Brain microvascular endothelial cell (primary cell): Measurements from ENCODE around the gene DOP1A.

ENCODE experiments used
- DNase-seq: peaks from one replicate; pipeline ENCODE4 v3.0.0-alpha.2; 2020
- H3K27ac ChIP-seq: fragments of 250-450 bp; sonication (Bioruptor Pico); 2 replicates; pipeline ENCODE4 v1.5.1; 2020; ENCODE audit warnings: mild to moderate bottlenecking, moderate library complexity
- H3K27me3 ChIP-seq: fragments of 250-450 bp; sonication (Bioruptor Pico); replicated peaks from 2 replicates; pipeline ENCODE4 v1.5.1; 2020; ENCODE audit warnings: mild to moderate bottlenecking
- H3K36me3 ChIP-seq: fragments of 250-450 bp; sonication (Bioruptor Pico); replicated peaks from 2 replicates; pipeline ENCODE4 v1.5.1; 2020; ENCODE audit warnings: mild to moderate bottlenecking
- H3K4me3 ChIP-seq: 2 replicates; pipeline ENCODE4 v1.5.1; 2011; ENCODE audit warnings: low read depth, mild to moderate bottlenecking, control low read depth, low read length, moderate library complexity
- in situ Hi-C: cut with HindIII; loops from 2 replicates; pipeline ENCODE4 v1.10.0; 2017; ENCODE audit warnings: low sequenced_read_pairs, low pct_ligation_motif_present
- TF ChIP-seq, protein P1 (sequence below): IDR thresholded peaks from 2 replicates; pipeline ENCODE4 v1.5.1; 2011; ENCODE audit warnings: low read depth, mild to moderate bottlenecking, moderate library complexity, low read length, control low read depth, inconsistent platforms; ENCODE audit errors: missing control alignments

Gene DOP1A

GRCh38 chr6:83153883-83154521 is 86.5 kb downstream of the DOP1A start:
- Histone ChIP-seq H3K36me3 (peaks cover 4% of the 10 kb centered on the region), H3K4me3 (no peak overlapping the region), H3K27ac (no peak overlapping the region), H3K27me3 (no peaks in the 10 kb centered on the region)
- TF ChIP-seq, protein P1, sequence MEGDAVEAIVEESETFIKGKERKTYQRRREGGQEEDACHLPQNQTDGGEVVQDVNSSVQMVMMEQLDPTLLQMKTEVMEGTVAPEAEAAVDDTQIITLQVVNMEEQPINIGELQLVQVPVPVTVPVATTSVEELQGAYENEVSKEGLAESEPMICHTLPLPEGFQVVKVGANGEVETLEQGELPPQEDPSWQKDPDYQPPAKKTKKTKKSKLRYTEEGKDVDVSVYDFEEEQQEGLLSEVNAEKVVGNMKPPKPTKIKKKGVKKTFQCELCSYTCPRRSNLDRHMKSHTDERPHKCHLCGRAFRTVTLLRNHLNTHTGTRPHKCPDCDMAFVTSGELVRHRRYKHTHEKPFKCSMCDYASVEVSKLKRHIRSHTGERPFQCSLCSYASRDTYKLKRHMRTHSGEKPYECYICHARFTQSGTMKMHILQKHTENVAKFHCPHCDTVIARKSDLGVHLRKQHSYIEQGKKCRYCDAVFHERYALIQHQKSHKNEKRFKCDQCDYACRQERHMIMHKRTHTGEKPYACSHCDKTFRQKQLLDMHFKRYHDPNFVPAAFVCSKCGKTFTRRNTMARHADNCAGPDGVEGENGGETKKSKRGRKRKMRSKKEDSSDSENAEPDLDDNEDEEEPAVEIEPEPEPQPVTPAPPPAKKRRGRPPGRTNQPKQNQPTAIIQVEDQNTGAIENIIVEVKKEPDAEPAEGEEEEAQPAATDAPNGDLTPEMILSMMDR: no peak
- DNase-seq: no peak
- in situ Hi-C loops: no loop called here

DNA sequence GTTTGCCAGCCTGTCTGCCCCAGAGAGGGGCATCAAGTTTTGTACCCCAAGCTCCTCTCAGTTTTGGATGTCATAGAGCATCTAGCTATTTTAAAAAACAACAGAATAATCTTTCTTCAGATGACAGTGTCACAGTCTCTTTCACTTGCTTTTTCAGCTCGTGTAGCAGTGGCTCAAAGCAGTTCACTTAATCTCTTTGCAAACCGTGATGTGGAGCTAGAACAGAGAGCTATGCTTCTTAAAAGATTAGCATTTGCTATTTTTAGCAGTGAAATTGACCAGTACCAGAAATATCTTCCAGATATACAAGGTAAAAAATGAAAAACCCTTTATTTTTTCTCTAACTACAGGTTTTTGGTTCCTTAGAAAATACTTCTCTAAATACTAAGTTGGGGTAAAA is 88.3 kb downstream of the DOP1A start:
- no peak for DNase-seq
- Histone ChIP-seq H3K4me3 (no peak overlapping the region), H3K27me3 (no peaks in the 10 kb centered on the region), H3K27ac (no peak overlapping the region), H3K36me3 (peaks cover 4% of the 10 kb centered on the region)
- in situ Hi-C loops: no loop called here
- TF ChIP-seq, protein P1: no peak

- TF ChIP-seq, protein P1: no peak
- Histone ChIP-seq H3K27me3 (no peaks in the 10 kb centered on the region), H3K36me3 (peaks cover 2% of the 10 kb centered on the region), H3K4me3 (no peak overlapping the region), H3K27ac (no peak overlapping the region)
- DNase-seq: no peak
- in situ Hi-C loops: no loop called here
Observed at GRCh38 chr6:83160167-83160566, 92.7 kb downstream of the DOP1A start.

- in situ Hi-C loops: no loop called here
- Histone ChIP-seq H3K27ac (no peak overlapping the region), H3K4me3 (no peak overlapping the region), H3K36me3 (peaks cover 71% of the 10 kb centered on the region), H3K27me3 (no peaks in the 10 kb centered on the region)
- no peak for DNase-seq
- TF ChIP-seq, protein P1: no peak
Observed at GRCh38 chr6:83167726-83168278, 100.3 kb downstream of the DOP1A start.

DNA sequence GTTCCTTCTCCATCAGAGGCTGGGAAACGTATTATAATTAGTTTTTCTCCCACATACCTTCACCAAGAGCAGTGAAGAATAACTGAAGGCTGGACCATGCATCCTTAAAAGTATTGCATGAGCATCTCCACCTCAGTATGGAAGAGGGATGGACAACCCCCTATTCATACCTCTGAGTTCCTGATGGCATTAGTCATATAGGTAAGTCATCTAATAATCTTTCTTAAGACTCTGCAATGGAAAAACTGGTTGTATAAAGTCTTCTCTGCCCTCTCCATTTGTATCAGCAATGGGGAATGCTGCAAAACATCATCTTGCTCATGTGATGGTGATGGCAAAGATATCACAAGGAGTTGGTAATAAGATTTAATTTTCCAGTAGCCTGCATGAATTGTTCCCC is 101.1 kb downstream of the DOP1A start:
- H3K27me3 ChIP-seq: no peaks in the 10 kb centered on the region
- DNase-seq: no peak
- in situ Hi-C loops: no loop called here
- no peak overlapping the region for H3K4me3 ChIP-seq
- no peak overlapping the region for H3K27ac ChIP-seq
- peaks cover 78% of the 10 kb centered on the region for H3K36me3 ChIP-seq
- TF ChIP-seq, protein P1: no peak

GRCh38 chr6:83169106-83169505 is 101.6 kb downstream of the DOP1A start:
- Histone ChIP-seq H3K36me3 (peaks cover 83% of the 10 kb centered on the region), H3K27me3 (no peaks in the 10 kb centered on the region), H3K27ac (no peak overlapping the region), H3K4me3 (no peak overlapping the region)
- in situ Hi-C loops: no loop called here
- DNase-seq: no peak
- TF ChIP-seq, protein P1: no peak
